ENCODE data around the gene STAU1. TPM values are rescaled to one million over a fixed set of nuclear protein-coding genes. Genes with fewer than 3 reads are reported as not detected.
A peak's percentile ranks its signal among the peaks of the same experiment; 100 is the strongest.

Gene STAU1
- total and polyA plus RNA-seq, 10 of the 15 experiments (the other 5 are each of a cell fraction or from before 2014, with no cell fraction given), result 13.9 to 66.2 (median 45.6) TPM

DNA sequence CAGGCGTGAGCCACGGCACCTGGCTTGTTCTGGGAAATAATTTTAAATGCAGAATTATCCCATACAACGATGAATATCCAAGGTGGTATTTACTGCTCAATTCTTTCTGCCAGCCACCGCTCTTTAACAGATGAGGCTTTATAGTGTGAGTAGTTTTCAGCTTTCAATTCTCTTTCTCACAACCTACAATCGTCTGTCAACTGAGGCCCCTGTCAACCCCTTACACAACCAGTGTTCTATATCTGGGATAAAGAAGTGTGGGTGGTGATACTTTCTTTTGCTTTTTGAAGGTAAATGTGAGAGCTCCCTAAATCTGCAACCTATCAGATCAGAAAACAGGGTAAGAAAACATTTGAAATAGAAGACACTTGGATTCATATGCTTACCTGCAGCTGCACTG lies 22.5 kb downstream of the STAU1 start:
- 17% methylated on average over 5 of the region's 5 CpGs for WGBS (ENCODE audit: insufficient coverage, insufficient replicate concordance, low lambda C conversion rate, missing lambda C conversion rate)
- H3K4me2 ChIP-seq (ENCODE audit: control insufficient read depth, insufficient read depth), result peak overlapping the region; percentile 90
- peaks cover 46% of the 10 kb centered on the region for H3K4me1 ChIP-seq (ENCODE audit: control insufficient read depth, insufficient read depth, low read length)
- H2AFZ ChIP-seq (ENCODE audit: control insufficient read depth, low read depth, low read length), result no peak overlapping the region
- ATAC-seq (peak; percentile 62), DNase-seq (ENCODE audit: low read depth, low spot score) (no peak), FAIRE-seq (no peak)
- peak overlapping the region; percentile 54; the same call in 1 of the 2 replicates for H3K4me3 ChIP-seq
- ChIA-PET SMC1A (ENCODE audit: uncharacterized antibody, unreplicated experiment) (interaction anchor here (0.7 to 6.5 kb wide), 20 partner anchors 9 to 121 kb away, joined by 3 to 271 read pairs (median 3); partner anchors contain the start of genes DDX27 and STAU1), RAD21 (ENCODE audit: unreplicated experiment) (interaction anchor here (0.5 to 7.3 kb wide), 9 partner anchors 11 to 109 kb away, joined by 3 to 197 read pairs (median 4); partner anchors contain the start of genes DDX27 and STAU1), POLR2A (interaction anchor here (1.1 to 5.9 kb wide), 8 partner anchors 9 to 119 kb away, joined by 3 to 214 read pairs (median 8); partner anchors contain the start of genes CSE1L, DDX27 and STAU1), CTCF (interaction anchor here (1.1 to 8.8 kb wide), 8 partner anchors 9 to 347 kb away, joined by 3 to 113 read pairs (median 6); partner anchors contain the start of gene DDX27)
- peak overlapping the region; percentile 83 for H3K27ac ChIP-seq (ENCODE audit: control insufficient read depth, insufficient read depth)
- in situ Hi-C loops (cut with MboI) (no loop called here), intact Hi-C loops (cut with micrococcal nuclease; ENCODE audit: unreplicated experiment) (loop anchor here (1.0 kb wide), 1 partner anchor 20 kb away; no protein-coding TSS in a partner anchor)
- H3K36me3 ChIP-seq (ENCODE audit: control insufficient read depth in 2 of 2, insufficient read depth in 2 of 2, low read length in 1 of 2), result peaks cover 7 to 12% of the 10 kb centered on the region in 2 experiments; a peak in 3 of 4 replicates
- peaks cover 66% of the 10 kb centered on the region for H3K79me2 ChIP-seq (ENCODE audit: control insufficient read depth, insufficient read depth, low read length)
- no peaks in the 10 kb centered on the region for H3K9me3 ChIP-seq (replicated peaks; ENCODE audit: control insufficient read depth, insufficient read depth, low read length)
- H3K27me3 ChIP-seq (replicated peaks in 1 of 2; ENCODE audit: control insufficient read depth in 2 of 2, insufficient read depth in 2 of 2, low read length in 1 of 2), result no peaks in the 10 kb centered on the region
- BruUV-seq (replicated peaks), result no TSS peak
- H4K20me1 ChIP-seq (ENCODE audit: control insufficient read depth, insufficient read depth), result no peaks in the 10 kb centered on the region
- peak overlapping the region; percentile 4; the same call in 1 of the 2 replicates for H3K9ac ChIP-seq (ENCODE audit: control insufficient read depth, insufficient read depth, low read length)
- no peak for TF ChIP-seq SMC3 (IDR thresholded peaks at IDR 0.05; ENCODE audit: borderline replicate concordance, low read length)
- 0 out of 2 replicates have a peak, but pooled peaks have one; percentile 18 for TF ChIP-seq RUNX3 (IDR thresholded peaks at IDR 0.05; ENCODE audit: low read length)
- peak in 1 of 2 experiments; percentile 15; a peak in 1 of 3 replicates for TF ChIP-seq EGR1 (IDR thresholded peaks at IDR 0.05; ENCODE audit: borderline replicate concordance in 1 of 2, low read depth in 2 of 2, low read length in 2 of 2)
- TF ChIP-seq ETV6 (conservative IDR thresholded peaks at IDR 0.05 in 1 of 2, IDR thresholded peaks at IDR 0.05 in 1 of 2; ENCODE audit: borderline replicate concordance in 1 of 2, low read depth in 1 of 2), result no peak
- TF ChIP-seq SRF (IDR thresholded peaks at IDR 0.05; ENCODE audit: low read depth in 2 of 2, low read length in 2 of 2), result no peak
- no peak for TF ChIP-seq CBX5 (IDR thresholded peaks at IDR 0.05; ENCODE audit: low read depth)
- TF ChIP-seq, protein P1, sequence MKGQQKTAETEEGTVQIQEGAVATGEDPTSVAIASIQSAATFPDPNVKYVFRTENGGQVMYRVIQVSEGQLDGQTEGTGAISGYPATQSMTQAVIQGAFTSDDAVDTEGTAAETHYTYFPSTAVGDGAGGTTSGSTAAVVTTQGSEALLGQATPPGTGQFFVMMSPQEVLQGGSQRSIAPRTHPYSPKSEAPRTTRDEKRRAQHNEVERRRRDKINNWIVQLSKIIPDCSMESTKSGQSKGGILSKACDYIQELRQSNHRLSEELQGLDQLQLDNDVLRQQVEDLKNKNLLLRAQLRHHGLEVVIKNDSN (IDR thresholded peaks at IDR 0.05; ENCODE audit: borderline replicate concordance, extremely low read length, insufficient read depth, low read depth, low read length), result no peak
- TF ChIP-seq, protein P2, sequence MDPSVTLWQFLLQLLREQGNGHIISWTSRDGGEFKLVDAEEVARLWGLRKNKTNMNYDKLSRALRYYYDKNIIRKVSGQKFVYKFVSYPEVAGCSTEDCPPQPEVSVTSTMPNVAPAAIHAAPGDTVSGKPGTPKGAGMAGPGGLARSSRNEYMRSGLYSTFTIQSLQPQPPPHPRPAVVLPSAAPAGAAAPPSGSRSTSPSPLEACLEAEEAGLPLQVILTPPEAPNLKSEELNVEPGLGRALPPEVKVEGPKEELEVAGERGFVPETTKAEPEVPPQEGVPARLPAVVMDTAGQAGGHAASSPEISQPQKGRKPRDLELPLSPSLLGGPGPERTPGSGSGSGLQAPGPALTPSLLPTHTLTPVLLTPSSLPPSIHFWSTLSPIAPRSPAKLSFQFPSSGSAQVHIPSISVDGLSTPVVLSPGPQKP (IDR thresholded peaks at IDR 0.05; ENCODE audit: low read depth, low read length), result no peak
- TF ChIP-seq, protein P3, sequence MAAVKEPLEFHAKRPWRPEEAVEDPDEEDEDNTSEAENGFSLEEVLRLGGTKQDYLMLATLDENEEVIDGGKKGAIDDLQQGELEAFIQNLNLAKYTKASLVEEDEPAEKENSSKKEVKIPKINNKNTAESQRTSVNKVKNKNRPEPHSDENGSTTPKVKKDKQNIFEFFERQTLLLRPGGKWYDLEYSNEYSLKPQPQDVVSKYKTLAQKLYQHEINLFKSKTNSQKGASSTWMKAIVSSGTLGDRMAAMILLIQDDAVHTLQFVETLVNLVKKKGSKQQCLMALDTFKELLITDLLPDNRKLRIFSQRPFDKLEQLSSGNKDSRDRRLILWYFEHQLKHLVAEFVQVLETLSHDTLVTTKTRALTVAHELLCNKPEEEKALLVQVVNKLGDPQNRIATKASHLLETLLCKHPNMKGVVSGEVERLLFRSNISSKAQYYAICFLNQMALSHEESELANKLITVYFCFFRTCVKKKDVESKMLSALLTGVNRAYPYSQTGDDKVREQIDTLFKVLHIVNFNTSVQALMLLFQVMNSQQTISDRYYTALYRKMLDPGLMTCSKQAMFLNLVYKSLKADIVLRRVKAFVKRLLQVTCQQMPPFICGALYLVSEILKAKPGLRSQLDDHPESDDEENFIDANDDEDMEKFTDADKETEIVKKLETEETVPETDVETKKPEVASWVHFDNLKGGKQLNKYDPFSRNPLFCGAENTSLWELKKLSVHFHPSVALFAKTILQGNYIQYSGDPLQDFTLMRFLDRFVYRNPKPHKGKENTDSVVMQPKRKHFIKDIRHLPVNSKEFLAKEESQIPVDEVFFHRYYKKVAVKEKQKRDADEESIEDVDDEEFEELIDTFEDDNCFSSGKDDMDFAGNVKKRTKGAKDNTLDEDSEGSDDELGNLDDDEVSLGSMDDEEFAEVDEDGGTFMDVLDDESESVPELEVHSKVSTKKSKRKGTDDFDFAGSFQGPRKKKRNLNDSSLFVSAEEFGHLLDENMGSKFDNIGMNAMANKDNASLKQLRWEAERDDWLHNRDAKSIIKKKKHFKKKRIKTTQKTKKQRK (IDR thresholded peaks at IDR 0.05; ENCODE audit: low read depth, low read length), result no peak
- TF ChIP-seq SPI1 (IDR thresholded peaks at IDR 0.05; ENCODE audit: borderline replicate concordance, insufficient read depth, low read depth, low read length), result no peak
- TF ChIP-seq, protein P4, sequence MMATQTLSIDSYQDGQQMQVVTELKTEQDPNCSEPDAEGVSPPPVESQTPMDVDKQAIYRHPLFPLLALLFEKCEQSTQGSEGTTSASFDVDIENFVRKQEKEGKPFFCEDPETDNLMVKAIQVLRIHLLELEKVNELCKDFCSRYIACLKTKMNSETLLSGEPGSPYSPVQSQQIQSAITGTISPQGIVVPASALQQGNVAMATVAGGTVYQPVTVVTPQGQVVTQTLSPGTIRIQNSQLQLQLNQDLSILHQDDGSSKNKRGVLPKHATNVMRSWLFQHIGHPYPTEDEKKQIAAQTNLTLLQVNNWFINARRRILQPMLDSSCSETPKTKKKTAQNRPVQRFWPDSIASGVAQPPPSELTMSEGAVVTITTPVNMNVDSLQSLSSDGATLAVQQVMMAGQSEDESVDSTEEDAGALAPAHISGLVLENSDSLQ (IDR thresholded peaks at IDR 0.05), result peak; percentile 41; the same call in 1 of the 2 replicates
- TF ChIP-seq POLR2A (IDR thresholded peaks at IDR 0.05; ENCODE audit: low read depth, low read length), result no peak
- TF ChIP-seq CHD2 (IDR thresholded peaks at IDR 0.05; ENCODE audit: borderline replicate concordance, low read depth, low read length), result no peak
